Parathyroid adenoma (tissue), 2 donors: ENCODE results near the gene TMEM145.

Source experiments
- H2AFZ ChIP-seq: fragments of 300-600 bp; sonication (generic); one replicate; pipeline ENCODE4 v1.7.0; 2017; ENCODE audit warnings: antibody characterized with exemption, mild to moderate bottlenecking
- H3K27ac ChIP-seq: fragments of 300-600 bp; sonication (generic); one replicate; pipeline ENCODE4 v1.7.0; 2017
- H3K27me3 ChIP-seq: fragments of 300-600 bp; sonication (generic); one replicate; pipeline ENCODE4 v1.7.0; 2017; ENCODE audit warnings: low read length; ENCODE audit not compliant: control insufficient read depth, insufficient read depth
- H3K36me3 ChIP-seq: fragments of 300-600 bp; sonication (generic); one replicate; pipeline ENCODE4 v1.7.0; 2017; ENCODE audit warnings: low read length; ENCODE audit not compliant: control insufficient read depth, insufficient read depth
- H3K4me1 ChIP-seq: fragments of 300-600 bp; sonication (generic); one replicate; pipeline ENCODE4 v1.7.0; 2017; ENCODE audit warnings: control low read depth
- H3K4me2 ChIP-seq: fragments of 300-600 bp; sonication (generic); one replicate; pipeline ENCODE4 v1.7.0; 2017; ENCODE audit warnings: low read length
- H3K4me3 ChIP-seq: fragments of 300-600 bp; sonication (generic); one replicate; pipeline ENCODE4 v1.7.0; 2017; ENCODE audit warnings: low read depth, low read length
- H3K79me2 ChIP-seq: fragments of 300-600 bp; sonication (generic); one replicate; pipeline ENCODE4 v1.7.0; 2017; ENCODE audit warnings: control low read depth
- H3K9ac ChIP-seq: fragments of 300-600 bp; sonication (generic); one replicate; pipeline ENCODE4 v1.7.0; 2017; ENCODE audit warnings: mild to moderate bottlenecking
- H3K9me3 ChIP-seq: fragments of 300-600 bp; sonication (generic); one replicate; pipeline ENCODE4 v1.7.0; 2017; ENCODE audit warnings: low read length; ENCODE audit not compliant: control insufficient read depth
- TF ChIP-seq, protein P1 (sequence below): fragments of 300-600 bp; sonication (generic); IDR thresholded peaks from one replicate; pipeline ENCODE4 v1.7.0; 2017; ENCODE audit warnings: antibody characterized with exemption, mild to moderate bottlenecking
- donor health status: primary hyperparathyroidism.

TMEM145 gene

DNA sequence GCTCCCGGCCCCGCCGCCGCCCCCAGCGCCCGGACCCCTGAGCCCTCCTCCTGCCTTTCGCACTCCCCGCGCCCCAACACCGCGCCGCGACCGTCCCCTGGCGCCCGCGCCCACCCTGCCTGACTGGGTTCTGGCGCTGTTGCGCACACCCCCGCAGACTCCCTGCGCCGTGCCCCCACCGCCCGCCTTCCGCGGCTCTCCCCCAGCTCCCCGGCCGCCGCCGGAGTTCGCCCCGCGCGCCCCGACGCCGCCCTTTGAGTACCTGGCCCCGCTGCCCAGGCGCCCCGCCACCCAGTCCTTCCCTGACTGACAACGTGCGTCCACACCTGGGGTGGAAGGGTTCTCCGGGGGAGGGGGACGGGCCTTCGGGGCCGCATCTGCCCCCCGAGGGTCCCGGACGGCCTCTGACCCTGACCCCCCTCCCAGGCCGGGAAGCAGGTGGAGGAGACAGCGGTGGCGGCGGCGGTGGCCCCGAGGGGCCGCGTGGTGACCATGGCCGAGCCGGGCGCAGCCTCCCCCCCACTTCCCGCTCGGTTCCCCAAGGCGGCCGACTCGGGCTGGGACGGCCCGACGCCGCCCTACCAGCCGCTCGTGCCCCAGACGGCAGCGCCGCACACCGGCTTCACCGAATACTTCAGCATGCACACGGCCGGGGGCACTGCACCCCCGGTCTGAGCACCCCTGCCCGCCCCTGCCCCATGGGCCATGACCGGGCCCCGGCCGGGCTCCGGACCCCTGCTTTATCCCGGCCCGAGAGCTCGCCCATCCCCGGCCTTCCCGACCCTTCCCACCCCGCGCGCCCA, 10.9 kb downstream of the TMEM145 start:
- H3K36me3 ChIP-seq: no peaks in the 10 kb centered on the region
- no peak overlapping the region for H3K27ac ChIP-seq
- no peak overlapping the region for H3K9ac ChIP-seq
- peak overlapping the region; percentile 11 for H3K4me2 ChIP-seq
- peak overlapping the region; percentile 72 for H2AFZ ChIP-seq
- TF ChIP-seq, protein P1, sequence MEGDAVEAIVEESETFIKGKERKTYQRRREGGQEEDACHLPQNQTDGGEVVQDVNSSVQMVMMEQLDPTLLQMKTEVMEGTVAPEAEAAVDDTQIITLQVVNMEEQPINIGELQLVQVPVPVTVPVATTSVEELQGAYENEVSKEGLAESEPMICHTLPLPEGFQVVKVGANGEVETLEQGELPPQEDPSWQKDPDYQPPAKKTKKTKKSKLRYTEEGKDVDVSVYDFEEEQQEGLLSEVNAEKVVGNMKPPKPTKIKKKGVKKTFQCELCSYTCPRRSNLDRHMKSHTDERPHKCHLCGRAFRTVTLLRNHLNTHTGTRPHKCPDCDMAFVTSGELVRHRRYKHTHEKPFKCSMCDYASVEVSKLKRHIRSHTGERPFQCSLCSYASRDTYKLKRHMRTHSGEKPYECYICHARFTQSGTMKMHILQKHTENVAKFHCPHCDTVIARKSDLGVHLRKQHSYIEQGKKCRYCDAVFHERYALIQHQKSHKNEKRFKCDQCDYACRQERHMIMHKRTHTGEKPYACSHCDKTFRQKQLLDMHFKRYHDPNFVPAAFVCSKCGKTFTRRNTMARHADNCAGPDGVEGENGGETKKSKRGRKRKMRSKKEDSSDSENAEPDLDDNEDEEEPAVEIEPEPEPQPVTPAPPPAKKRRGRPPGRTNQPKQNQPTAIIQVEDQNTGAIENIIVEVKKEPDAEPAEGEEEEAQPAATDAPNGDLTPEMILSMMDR: no peak
- no peaks in the 10 kb centered on the region for H3K27me3 ChIP-seq
- H3K9me3 ChIP-seq: no peaks in the 10 kb centered on the region
- peaks cover 3% of the 10 kb centered on the region for H3K4me1 ChIP-seq
- no peak overlapping the region for H3K4me3 ChIP-seq
- peaks cover 6% of the 10 kb centered on the region for H3K79me2 ChIP-seq

DNA sequence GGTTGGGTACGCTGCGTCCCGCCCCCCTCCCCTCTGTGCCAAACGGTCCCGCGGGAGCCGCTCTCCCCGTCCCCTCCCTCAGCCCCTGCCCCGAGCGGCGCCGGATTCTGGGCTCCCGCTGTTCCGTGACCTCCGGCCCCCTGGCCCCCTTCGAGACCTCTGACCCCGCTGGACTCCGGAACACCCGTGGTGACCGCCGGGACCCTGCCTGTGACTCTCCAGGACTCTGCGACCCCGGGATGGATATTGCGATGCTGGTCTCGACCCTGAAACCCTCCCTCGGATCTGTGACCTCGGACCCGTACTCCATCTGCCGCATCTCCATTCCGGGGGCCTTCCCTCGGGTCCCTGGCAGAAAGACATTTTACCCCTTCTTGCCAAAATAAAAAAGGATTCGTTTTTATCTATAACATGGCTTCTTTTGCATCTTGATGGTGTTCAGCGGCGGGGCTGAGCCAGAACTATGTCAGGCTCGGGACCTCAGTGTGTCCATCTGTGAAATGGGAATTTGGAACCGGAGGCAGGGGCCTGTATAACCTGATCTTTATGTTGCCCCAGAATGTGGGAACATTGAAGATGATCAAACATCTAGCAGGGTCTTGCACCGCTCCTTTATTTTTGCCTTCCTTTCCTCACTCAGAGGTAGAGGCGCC, 11.7 kb downstream of the TMEM145 start:
- no peaks in the 10 kb centered on the region for H3K36me3 ChIP-seq
- H3K27me3 ChIP-seq: no peaks in the 10 kb centered on the region
- no peak overlapping the region for H3K9ac ChIP-seq
- H3K4me1 ChIP-seq: peaks cover 3% of the 10 kb centered on the region
- no peaks in the 10 kb centered on the region for H3K9me3 ChIP-seq
- H3K79me2 ChIP-seq: peaks cover 6% of the 10 kb centered on the region
- H3K4me3 ChIP-seq: peak overlapping the region; percentile 92
- peak overlapping the region; percentile 72 for H2AFZ ChIP-seq
- TF ChIP-seq, protein P1: no peak
- H3K4me2 ChIP-seq: peak overlapping the region; percentile 44
- peak overlapping the region; percentile 40 for H3K27ac ChIP-seq

DNA sequence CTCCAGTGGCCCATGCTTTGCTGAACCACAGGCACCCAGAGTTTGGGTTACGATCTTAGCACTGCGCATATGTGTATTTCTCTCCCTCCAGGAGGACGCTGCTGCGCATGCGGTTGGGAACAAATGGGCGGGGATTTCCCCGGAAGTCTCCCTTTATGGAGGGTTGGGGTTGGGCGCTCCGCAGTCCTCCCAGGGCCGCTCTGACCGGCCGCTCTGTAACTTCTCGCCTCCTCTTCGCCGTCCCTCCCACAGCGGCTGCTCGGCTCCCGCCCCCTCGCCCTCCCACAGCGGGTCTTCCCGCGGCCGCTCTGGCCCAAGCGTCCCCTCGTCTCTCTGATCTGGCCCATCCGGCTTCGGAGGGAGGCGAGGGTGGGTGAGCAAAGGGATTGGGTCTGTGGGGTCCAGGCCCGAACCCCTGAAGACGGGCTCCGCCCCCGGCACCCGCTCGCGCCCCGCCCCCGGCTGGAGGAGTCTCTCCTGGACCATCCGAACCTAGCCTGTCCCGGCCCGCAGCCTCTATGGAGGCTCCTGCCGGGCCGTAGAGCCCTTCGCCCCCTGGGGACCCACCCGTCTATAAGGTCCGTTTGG, 12.3 kb downstream of the TMEM145 start, which contains the start of gene MEGF8:
TSS of gene MEGF8 (plus strand) at position 328 of the 588 bp plus-strand sequence. CDS start 609 bp downstream, outside the sequence.
- Histone ChIP-seq H3K4me1 (peaks cover 3% of the 10 kb centered on the region), H3K27me3 (no peaks in the 10 kb centered on the region), H3K4me3 (peak within 1 kb of the TSS; percentile 92), H3K4me2 (peak within 1 kb of the TSS; percentile 82), H3K27ac (peak within 1 kb of the TSS; percentile 40), H2AFZ (peak within 1 kb of the TSS; percentile 77), H3K9ac (peak within 1 kb of the TSS; percentile 22), H3K9me3 (no peaks in the 10 kb centered on the region), H3K36me3 (no peaks in the 10 kb centered on the region), H3K79me2 (peaks cover 6% of the 10 kb centered on the region)
- TF ChIP-seq, protein P1: peak; percentile 91

DNA sequence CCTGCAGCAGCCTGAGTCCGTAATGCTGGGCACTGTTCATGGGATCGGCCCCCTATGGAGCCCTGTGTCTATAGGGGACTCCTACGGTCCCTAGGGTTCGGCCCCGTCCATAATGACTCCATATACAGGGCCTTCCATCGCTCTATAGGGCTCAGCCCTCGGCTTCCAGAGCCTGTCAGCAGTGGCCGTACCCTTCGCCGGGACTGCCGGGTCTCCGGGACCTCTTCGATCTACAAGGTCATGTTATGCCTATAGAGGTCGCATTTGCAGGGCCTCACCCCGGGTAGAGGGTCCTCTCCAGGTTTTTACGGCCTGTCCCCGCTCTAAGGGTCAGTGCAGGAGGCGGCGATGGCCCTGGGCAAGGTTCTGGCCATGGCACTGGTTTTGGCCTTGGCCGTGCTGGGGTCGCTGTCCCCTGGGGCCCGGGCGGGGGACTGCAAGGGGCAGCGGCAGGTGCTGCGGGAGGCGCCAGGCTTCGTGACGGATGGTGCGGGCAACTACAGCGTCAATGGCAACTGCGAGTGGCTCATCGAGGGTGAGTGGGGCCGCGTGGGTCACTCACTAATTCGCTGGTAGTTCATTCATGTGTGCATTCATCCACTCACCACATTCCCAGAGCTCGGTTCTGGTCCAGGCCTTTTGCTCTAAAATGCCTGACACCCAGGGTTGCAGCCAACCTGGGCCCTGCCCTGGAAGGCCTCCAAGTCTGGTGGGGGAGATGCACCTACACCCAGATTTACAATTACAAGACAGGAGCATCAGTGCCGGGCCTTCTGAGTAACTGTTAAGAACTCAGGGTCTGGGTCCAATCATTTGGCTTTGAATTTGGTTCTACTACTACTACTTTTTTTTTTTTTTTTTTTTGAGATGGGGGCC, 13.0 kb downstream of the TMEM145 start:
- Histone ChIP-seq H3K4me2 (peak overlapping the region; percentile 82), H3K4me3 (peak overlapping the region; percentile 92), H3K27ac (peak overlapping the region; percentile 40), H3K36me3 (no peaks in the 10 kb centered on the region), H3K9ac (peak overlapping the region; percentile 22), H3K79me2 (peaks cover 6% of the 10 kb centered on the region), H3K9me3 (no peaks in the 10 kb centered on the region), H3K27me3 (no peaks in the 10 kb centered on the region), H3K4me1 (peaks cover 3% of the 10 kb centered on the region), H2AFZ (peak overlapping the region; percentile 77)
- TF ChIP-seq, protein P1: peak; percentile 6
